Stimulated activated CD8-positive, alpha-beta memory T cell treated with anti-CD3 and anti-CD28 coated beads, Interleukin-4, amount 100 ng/mL, for 48 hours (primary cell): ENCODE results near the gene JAM3.

ENCODE experiments used
- DNase-seq: peaks from one replicate; pipeline ENCODE4 v3.0.0-alpha.2; 2020

Gene JAM3

GRCh38 chr11:134039726-134040385 lies 29.0 kb upstream of the JAM3 start:
- no peak for DNase-seq

GRCh38 chr11:134040386-134041302 lies 28.2 kb upstream of the JAM3 start:
- DNase-seq, result no peak

GRCh38 chr11:134041349-134041748 lies 27.5 kb upstream of the JAM3 start:
- DNase-seq, result no peak

- DNase-seq, result no peak
These were observed 26.8 kb upstream of the JAM3 start for GRCh38 chr11:134041791-134042696.

GRCh38 chr11:134043821-134044420 lies 25.0 kb upstream of the JAM3 start:
- DNase-seq, result no peak

- DNase-seq, result no peak
These were observed 24.2 kb upstream of the JAM3 start for GRCh38 chr11:134044514-134045284.

- DNase-seq, result no peak
These were observed 22.9 kb upstream of the JAM3 start for GRCh38 chr11:134045799-134046635.

GRCh38 chr11:134046681-134047449 lies 22.0 kb upstream of the JAM3 start:
- DNase-seq, result no peak

- DNase-seq, result no peak
These were observed 21.3 kb upstream of the JAM3 start for GRCh38 chr11:134047586-134047999.

GRCh38 chr11:134048028-134048427 lies 20.8 kb upstream of the JAM3 start:
- no peak for DNase-seq

GRCh38 chr11:134049303-134049702 lies 19.6 kb upstream of the JAM3 start:
- DNase-seq, result no peak

- peak; percentile 84 for DNase-seq
These were observed 18.1 kb upstream of the JAM3 start for GRCh38 chr11:134050541-134051383.

GRCh38 chr11:134052395-134052987 lies 16.4 kb upstream of the JAM3 start:
- DNase-seq, result no peak

GRCh38 chr11:134052988-134053945 lies 15.6 kb upstream of the JAM3 start:
- DNase-seq, result peak; percentile 4

GRCh38 chr11:134055029-134055428 lies 13.8 kb upstream of the JAM3 start:
- DNase-seq, result peak; percentile 18

- no peak for DNase-seq
These were observed 8.6 kb upstream of the JAM3 start for GRCh38 chr11:134060316-134060715.
